ENCODE data around the gene CDKN2AIPNL.

Gene CDKN2AIPNL

GRCh38 chr5:134457801-134458200 is 46.1 kb upstream of the CDKN2AIPNL start:
- Histone ChIP-seq H3K27me3 (replicated peaks; ENCODE audit: control insufficient read depth, insufficient read depth, low read length) (no peaks in the 10 kb centered on the region), H3K4me3 (replicated peaks; ENCODE audit: low read depth, low read length) (no peak overlapping the region), H3K36me3 (ENCODE audit: control insufficient read depth, insufficient read depth, low read length) (no peaks in the 10 kb centered on the region)
- no peak for DNase-seq (ENCODE audit: extremely low read depth, insufficient read length)
- TF ChIP-seq CTCF (IDR thresholded peaks at IDR 0.05; ENCODE audit: insufficient read depth, low read length, poor library complexity, severe bottlenecking), result no peak

GRCh38 chr5:134456825-134457224 is 45.1 kb upstream of the CDKN2AIPNL start:
- no peak for TF ChIP-seq CTCF (IDR thresholded peaks at IDR 0.05; ENCODE audit: insufficient read depth, low read length, poor library complexity, severe bottlenecking)
- Histone ChIP-seq H3K27me3 (replicated peaks; ENCODE audit: control insufficient read depth, insufficient read depth, low read length) (no peaks in the 10 kb centered on the region), H3K4me3 (replicated peaks; ENCODE audit: low read depth, low read length) (no peak overlapping the region), H3K36me3 (ENCODE audit: control insufficient read depth, insufficient read depth, low read length) (no peaks in the 10 kb centered on the region)
- DNase-seq (ENCODE audit: extremely low read depth, insufficient read length), result no peak

GRCh38 chr5:134455466-134455865 is 43.8 kb upstream of the CDKN2AIPNL start:
- H3K4me3 ChIP-seq (replicated peaks; ENCODE audit: low read depth, low read length), result no peak overlapping the region
- no peaks in the 10 kb centered on the region for H3K36me3 ChIP-seq (ENCODE audit: control insufficient read depth, insufficient read depth, low read length)
- no peak for DNase-seq (ENCODE audit: extremely low read depth, insufficient read length)
- no peak for TF ChIP-seq CTCF (IDR thresholded peaks at IDR 0.05; ENCODE audit: insufficient read depth, low read length, poor library complexity, severe bottlenecking)
- H3K27me3 ChIP-seq (replicated peaks; ENCODE audit: control insufficient read depth, insufficient read depth, low read length), result no peaks in the 10 kb centered on the region

- Histone ChIP-seq H3K27me3 (replicated peaks; ENCODE audit: control insufficient read depth, insufficient read depth, low read length) (no peaks in the 10 kb centered on the region), H3K36me3 (ENCODE audit: control insufficient read depth, insufficient read depth, low read length) (no peaks in the 10 kb centered on the region), H3K4me3 (replicated peaks; ENCODE audit: low read depth, low read length) (no peak overlapping the region)
- DNase-seq (ENCODE audit: extremely low read depth, insufficient read length), result no peak
- TF ChIP-seq CTCF (IDR thresholded peaks at IDR 0.05; ENCODE audit: insufficient read depth, low read length, poor library complexity, severe bottlenecking), result no peak
These were observed 41.3 kb upstream of the CDKN2AIPNL start for GRCh38 chr5:134453016-134453415.

GRCh38 chr5:134451936-134452505 is 40.3 kb upstream of the CDKN2AIPNL start:
- Histone ChIP-seq H3K4me3 (replicated peaks; ENCODE audit: low read depth, low read length) (no peak overlapping the region), H3K36me3 (ENCODE audit: control insufficient read depth, insufficient read depth, low read length) (no peaks in the 10 kb centered on the region), H3K27me3 (replicated peaks; ENCODE audit: control insufficient read depth, insufficient read depth, low read length) (no peaks in the 10 kb centered on the region)
- no peak for TF ChIP-seq CTCF (IDR thresholded peaks at IDR 0.05; ENCODE audit: insufficient read depth, low read length, poor library complexity, severe bottlenecking)
- DNase-seq (ENCODE audit: extremely low read depth, insufficient read length), result no peak
